ENCODE measurements around the gene PTGR1. TPM values are rescaled to one million over a fixed set of nuclear protein-coding genes. Genes with fewer than 3 reads are reported as not detected.
"Not testable (repeated sequence)": the region's sequence is repeated elsewhere in the genome, so short reads cannot be mapped to it uniquely, and the experiment has no call there.

The PTGR1 gene
- total and polyA plus RNA-seq, 2 donors (not counting 3 experiments of a cell fraction or from before 2014, with no cell fraction given), result 70.3 to 79.1 TPM

DNA sequence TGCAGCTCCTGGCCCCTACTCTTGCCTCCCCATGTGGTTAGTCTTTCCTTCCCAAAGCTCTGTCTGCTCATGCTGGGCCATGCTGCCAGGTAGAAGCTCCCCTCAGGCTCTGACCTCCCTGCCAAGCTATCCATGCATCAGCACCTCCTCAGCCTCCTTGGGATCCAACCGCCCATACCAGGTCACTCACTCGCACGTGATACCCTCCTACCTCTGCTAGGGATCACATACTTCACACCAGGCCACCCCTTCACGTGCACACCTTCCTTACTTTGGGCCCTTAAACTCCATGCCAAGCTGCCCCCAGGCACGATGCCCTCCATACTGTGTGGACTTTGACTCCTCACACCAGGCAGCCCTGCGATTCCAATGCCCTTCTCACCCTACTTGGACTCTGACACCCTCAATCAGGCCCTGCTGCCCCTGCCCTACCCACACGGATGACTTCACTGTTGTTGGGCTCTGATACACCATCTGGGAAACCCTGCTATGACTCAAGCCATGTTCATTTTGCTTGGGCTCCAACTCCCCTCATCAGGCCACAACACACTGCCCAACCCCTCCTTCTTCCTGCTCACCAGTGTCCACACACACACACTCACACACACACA is 40.3 kb downstream of the PTGR1 start:
- Histone ChIP-seq H3K27me3 (ENCODE audit: control insufficient read depth in 2 of 2, insufficient read depth in 2 of 2, low read length in 2 of 2) (no peaks in the 10 kb centered on the region), H3K36me3 (ENCODE audit: control insufficient read depth in 2 of 2, extremely low read depth in 1 of 2, insufficient read depth in 2 of 2, low read length in 2 of 2) (no peaks in the 10 kb centered on the region), H4K20me1 (replicated peaks; ENCODE audit: control insufficient read depth, extremely low read depth, insufficient read depth, low read length) (no peaks in the 10 kb centered on the region), H3K4me1 (ENCODE audit: control insufficient read depth, extremely low read depth, insufficient read depth, low read length) (no peaks in the 10 kb centered on the region), H3K4me3 (replicated peaks in 1 of 3; ENCODE audit: insufficient read depth in 1 of 3, low read depth in 1 of 3, low read length in 3 of 3) (no peak overlapping the region), H3K27ac (ENCODE audit: insufficient read depth, low read depth, low read length) (no peak overlapping the region), H3K9me3 (replicated peaks; ENCODE audit: control insufficient read depth, insufficient read depth, low read length) (no peaks in the 10 kb centered on the region), H3K9ac (replicated peaks; ENCODE audit: extremely low read depth, insufficient read depth, low read length) (no peak overlapping the region), H2AFZ (ENCODE audit: low read depth, low read length) (no peak overlapping the region), H3K4me2 (ENCODE audit: insufficient read depth, low read length) (no peak overlapping the region), H3K79me2 (ENCODE audit: control insufficient read depth, insufficient read depth, low read length) (no peaks in the 10 kb centered on the region), H3K9me1 (replicated peaks; ENCODE audit: control insufficient read depth, extremely low read depth, insufficient read depth, low read length) (no peaks in the 10 kb centered on the region)
- ChIA-PET POLR2A (no interaction called here), CTCF (no interaction called here)
- no TSS peak for BruUV-seq (replicated peaks)
- no peak for DNase-seq (ENCODE audit: low read depth, low spot score)
- intact Hi-C loops (cut with micrococcal nuclease) (no loop called here), dilution Hi-C loops (cut with MboI; ENCODE audit: extremely low pct_ligation_motif_present, low sequenced_read_pairs) (no loop called here)
- no peak for TF ChIP-seq MYC (IDR thresholded peaks at IDR 0.05; ENCODE audit: low read depth, low read length)
- FAIRE-seq, result no peak

DNA sequence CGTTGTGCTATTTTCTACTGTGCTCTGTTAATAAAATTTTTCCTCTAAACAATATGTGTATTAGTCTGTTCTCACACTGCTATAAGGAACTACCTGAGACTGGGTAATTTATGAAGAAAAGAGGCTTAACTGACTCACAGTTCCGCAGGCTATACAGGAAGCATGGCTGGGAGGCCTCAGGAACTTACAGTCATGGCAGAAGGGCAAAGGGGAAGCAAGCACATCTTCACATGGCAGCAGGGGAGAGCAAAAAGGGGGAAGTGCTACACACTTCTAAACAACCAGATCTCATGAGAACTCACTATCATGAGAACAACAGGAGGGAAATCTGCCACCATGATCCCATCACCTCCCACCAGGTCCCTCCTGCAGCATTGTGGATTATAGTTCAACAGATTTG is 44.0 kb downstream of the PTGR1 start:
- H3K4me3 ChIP-seq (replicated peaks in 1 of 3; ENCODE audit: insufficient read depth in 1 of 3, low read depth in 1 of 3, low read length in 3 of 3); H4K20me1 ChIP-seq (replicated peaks; ENCODE audit: control insufficient read depth, extremely low read depth, insufficient read depth, low read length); dilution Hi-C loops (cut with MboI; ENCODE audit: extremely low pct_ligation_motif_present, low sequenced_read_pairs); intact Hi-C loops (cut with micrococcal nuclease); DNase-seq (ENCODE audit: low read depth, low spot score); H3K4me2 ChIP-seq (ENCODE audit: insufficient read depth, low read length); H3K27me3 ChIP-seq (ENCODE audit: control insufficient read depth in 2 of 2, insufficient read depth in 2 of 2, low read length in 2 of 2); CTCF ChIA-PET; BruUV-seq (replicated peaks); H3K27ac ChIP-seq (ENCODE audit: insufficient read depth, low read depth, low read length); H3K4me1 ChIP-seq (ENCODE audit: control insufficient read depth, extremely low read depth, insufficient read depth, low read length); H3K9me1 ChIP-seq (replicated peaks; ENCODE audit: control insufficient read depth, extremely low read depth, insufficient read depth, low read length); H3K9me3 ChIP-seq (replicated peaks; ENCODE audit: control insufficient read depth, insufficient read depth, low read length); H3K9ac ChIP-seq (replicated peaks; ENCODE audit: extremely low read depth, insufficient read depth, low read length); H3K36me3 ChIP-seq (ENCODE audit: control insufficient read depth in 2 of 2, extremely low read depth in 1 of 2, insufficient read depth in 2 of 2, low read length in 2 of 2); FAIRE-seq; POLR2A ChIA-PET; H2AFZ ChIP-seq (ENCODE audit: low read depth, low read length); H3K79me2 ChIP-seq (ENCODE audit: control insufficient read depth, insufficient read depth, low read length): not testable (repeated sequence)

Data from endothelial cell of umbilical vein (primary cell).